Measurements from ENCODE around the gene PLD6. TPM values are rescaled to one million over a fixed set of nuclear protein-coding genes. Genes with fewer than 3 reads are reported as not detected.
"Not testable (repeated sequence)": the region's sequence is repeated elsewhere in the genome, so short reads cannot be mapped to it uniquely, and the experiment has no call there.

PLD6 gene
- total RNA-seq, 1 donor from 2014 or later = 3.7 TPM

DNA sequence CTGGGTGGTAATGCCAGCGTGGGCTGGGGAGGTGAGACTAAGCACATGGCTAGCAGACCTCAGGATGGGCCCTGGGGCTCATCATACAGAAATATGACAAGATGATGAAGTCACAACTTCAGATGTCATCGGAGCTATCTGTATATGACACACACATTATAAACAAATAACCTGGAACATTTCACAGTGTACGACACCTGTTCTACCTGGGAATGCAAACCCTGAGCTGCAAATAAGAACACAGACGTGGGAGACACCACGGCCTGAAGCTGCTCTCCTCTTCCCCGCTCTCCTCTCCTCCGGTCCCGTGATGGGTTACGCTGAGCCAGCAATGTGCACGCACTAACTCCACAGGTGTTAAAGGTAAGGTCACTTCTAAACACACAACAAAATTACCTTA lies 4.9 kb downstream of the PLD6 start:
- TF ChIP-seq, protein P1, sequence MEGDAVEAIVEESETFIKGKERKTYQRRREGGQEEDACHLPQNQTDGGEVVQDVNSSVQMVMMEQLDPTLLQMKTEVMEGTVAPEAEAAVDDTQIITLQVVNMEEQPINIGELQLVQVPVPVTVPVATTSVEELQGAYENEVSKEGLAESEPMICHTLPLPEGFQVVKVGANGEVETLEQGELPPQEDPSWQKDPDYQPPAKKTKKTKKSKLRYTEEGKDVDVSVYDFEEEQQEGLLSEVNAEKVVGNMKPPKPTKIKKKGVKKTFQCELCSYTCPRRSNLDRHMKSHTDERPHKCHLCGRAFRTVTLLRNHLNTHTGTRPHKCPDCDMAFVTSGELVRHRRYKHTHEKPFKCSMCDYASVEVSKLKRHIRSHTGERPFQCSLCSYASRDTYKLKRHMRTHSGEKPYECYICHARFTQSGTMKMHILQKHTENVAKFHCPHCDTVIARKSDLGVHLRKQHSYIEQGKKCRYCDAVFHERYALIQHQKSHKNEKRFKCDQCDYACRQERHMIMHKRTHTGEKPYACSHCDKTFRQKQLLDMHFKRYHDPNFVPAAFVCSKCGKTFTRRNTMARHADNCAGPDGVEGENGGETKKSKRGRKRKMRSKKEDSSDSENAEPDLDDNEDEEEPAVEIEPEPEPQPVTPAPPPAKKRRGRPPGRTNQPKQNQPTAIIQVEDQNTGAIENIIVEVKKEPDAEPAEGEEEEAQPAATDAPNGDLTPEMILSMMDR (IDR thresholded peaks at IDR 0.05; ENCODE audit: insufficient read depth, low read length, severe bottlenecking) = no peak
- Histone ChIP-seq H3K27me3 (ENCODE audit: control insufficient read depth, insufficient read depth, low read length) (no peaks in the 10 kb centered on the region), H3K4me3 (ENCODE audit: low read depth, low read length) (no peak overlapping the region), H3K36me3 (ENCODE audit: control insufficient read depth, insufficient read depth, low read length) (no peaks in the 10 kb centered on the region)
- DNase-seq (ENCODE audit: low read depth) (no peak), FAIRE-seq (no peak)

DNA sequence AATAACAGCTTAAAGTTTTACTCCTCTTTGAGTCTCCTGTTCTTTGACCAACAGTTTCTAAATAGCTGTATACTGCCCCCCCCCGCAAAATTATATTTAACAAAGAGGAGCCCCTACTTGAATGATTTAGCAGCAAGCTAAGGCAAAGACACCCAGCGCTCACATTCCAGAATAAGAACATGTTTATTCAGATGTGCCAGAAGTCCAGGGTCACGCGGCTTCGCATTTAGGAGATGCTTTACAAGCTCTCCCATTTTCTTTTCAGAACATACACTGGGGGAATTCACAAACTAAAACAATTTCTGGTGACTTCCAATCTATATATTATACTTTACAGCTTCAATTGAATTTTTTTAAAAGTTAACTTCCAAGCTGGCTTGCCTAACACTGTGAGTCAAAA lies 5.3 kb downstream of the PLD6 start:
- TF ChIP-seq, protein P1 (IDR thresholded peaks at IDR 0.05; ENCODE audit: insufficient read depth, low read length, severe bottlenecking) = no peak
- no peak for FAIRE-seq
- no peaks in the 10 kb centered on the region for H3K36me3 ChIP-seq (ENCODE audit: control insufficient read depth, insufficient read depth, low read length)

DNA sequence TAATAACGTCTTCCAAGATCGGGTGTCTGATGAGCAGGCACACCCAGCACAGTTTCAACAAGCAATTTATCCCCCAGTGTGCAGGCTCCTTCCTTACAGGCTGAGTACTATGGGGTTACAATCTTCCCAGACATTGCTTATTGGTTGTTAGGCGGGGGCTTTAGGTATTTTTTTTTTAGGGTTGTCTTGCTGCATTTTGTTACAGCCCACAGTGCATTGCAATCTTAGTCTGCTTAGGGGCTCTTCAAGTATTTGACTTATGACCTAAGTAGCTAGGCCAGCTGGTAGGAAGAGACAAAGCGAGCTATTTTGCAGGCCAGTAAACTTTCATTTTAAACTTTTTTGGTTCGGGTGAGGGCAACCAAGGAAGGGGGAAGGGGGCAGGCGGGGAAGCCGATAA lies 5.8 kb downstream of the PLD6 start:
- H3K36me3 ChIP-seq (ENCODE audit: control insufficient read depth, insufficient read depth, low read length) = no peaks in the 10 kb centered on the region
- no peak overlapping the region for H3K4me3 ChIP-seq (ENCODE audit: low read depth, low read length)
- DNase-seq (ENCODE audit: low read depth) (no peak), FAIRE-seq (no peak)
- no peaks in the 10 kb centered on the region for H3K27me3 ChIP-seq (ENCODE audit: control insufficient read depth, insufficient read depth, low read length)
- TF ChIP-seq, protein P1 (IDR thresholded peaks at IDR 0.05; ENCODE audit: insufficient read depth, low read length, severe bottlenecking) = no peak

More for the DNA sequence above, 5.3 kb downstream of the PLD6 start:
- no peak for DNase-seq (ENCODE audit: low read depth)
- no peak overlapping the region for H3K4me3 ChIP-seq (ENCODE audit: low read depth, low read length)
- no peaks in the 10 kb centered on the region for H3K27me3 ChIP-seq (ENCODE audit: control insufficient read depth, insufficient read depth, low read length)

DNA sequence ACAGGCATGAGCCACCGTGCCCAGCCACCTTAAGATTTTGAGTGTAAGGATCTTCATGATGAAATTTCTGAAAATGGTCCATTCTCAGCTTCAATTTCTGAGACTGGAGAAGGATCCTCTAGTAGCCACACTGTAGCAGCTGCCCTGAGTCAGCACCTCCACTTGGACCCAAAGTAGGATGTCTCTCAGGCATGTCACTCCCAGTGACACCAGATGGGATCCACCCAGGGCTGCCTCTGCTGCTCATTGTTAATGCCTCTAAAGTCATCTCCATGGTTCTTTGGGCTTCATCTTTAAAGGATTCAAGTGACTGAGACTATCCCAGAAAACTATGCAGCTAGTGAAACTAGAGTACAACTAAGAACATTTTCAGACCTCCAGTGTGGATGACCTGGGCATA lies 7.9 kb downstream of the PLD6 start:
- no peak overlapping the region for H3K4me3 ChIP-seq (ENCODE audit: low read depth, low read length)
- H3K36me3 ChIP-seq (ENCODE audit: control insufficient read depth, insufficient read depth, low read length) = no peaks in the 10 kb centered on the region
- no peaks in the 10 kb centered on the region for H3K27me3 ChIP-seq (ENCODE audit: control insufficient read depth, insufficient read depth, low read length)
- DNase-seq (ENCODE audit: low read depth) (no peak), FAIRE-seq (no peak)
- TF ChIP-seq, protein P1 (IDR thresholded peaks at IDR 0.05; ENCODE audit: insufficient read depth, low read length, severe bottlenecking) = no peak

DNA sequence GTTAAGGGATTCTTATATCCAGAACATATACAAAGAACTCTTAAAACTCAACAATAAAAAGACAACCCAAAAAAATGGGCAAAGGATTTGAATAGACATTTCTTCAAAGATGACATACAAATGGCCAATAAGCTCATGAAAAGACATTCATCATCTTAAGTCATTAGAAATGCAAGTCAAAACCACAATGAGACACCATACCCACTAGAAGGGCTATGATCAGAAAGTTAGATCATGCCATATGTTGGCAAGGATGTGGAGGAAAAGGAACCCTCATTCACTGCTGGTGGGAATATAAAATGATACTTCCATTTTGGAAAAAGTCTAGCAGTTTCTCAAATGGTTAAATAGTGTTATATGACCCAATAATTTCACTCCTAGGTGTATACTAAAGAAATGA lies 9.4 kb downstream of the PLD6 start:
- no peak for FAIRE-seq
- Histone ChIP-seq H3K4me3 (ENCODE audit: low read depth, low read length) (no peak overlapping the region), H3K36me3 (ENCODE audit: control insufficient read depth, insufficient read depth, low read length) (no peaks in the 10 kb centered on the region), H3K27me3 (ENCODE audit: control insufficient read depth, insufficient read depth, low read length) (no peaks in the 10 kb centered on the region)
- TF ChIP-seq, protein P1 (IDR thresholded peaks at IDR 0.05; ENCODE audit: insufficient read depth, low read length, severe bottlenecking) = no peak
- DNase-seq (ENCODE audit: low read depth) = no peak

DNA sequence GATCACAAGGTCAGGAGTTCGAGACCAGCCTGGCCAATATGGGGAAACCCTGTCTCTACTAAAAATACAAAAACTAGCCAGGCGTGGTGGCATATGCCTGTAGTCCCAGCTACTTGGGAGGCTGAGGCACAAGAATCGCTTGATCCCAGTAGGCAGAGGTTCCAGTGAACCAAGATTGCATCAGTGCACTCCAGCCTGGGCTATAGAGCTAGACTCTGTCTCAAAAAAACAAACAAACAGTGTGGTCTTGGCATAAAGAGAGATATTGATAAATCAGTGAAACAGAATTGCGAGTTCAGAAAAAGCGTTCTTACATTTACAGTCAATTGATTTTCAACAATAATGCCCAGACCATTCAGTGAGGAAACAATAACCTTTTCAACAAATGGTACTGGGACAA lies 10.7 kb downstream of the PLD6 start:
- not testable (repeated sequence) for DNase-seq (ENCODE audit: low read depth); FAIRE-seq; H3K36me3 ChIP-seq (ENCODE audit: control insufficient read depth, insufficient read depth, low read length); H3K4me3 ChIP-seq (ENCODE audit: low read depth, low read length); H3K27me3 ChIP-seq (ENCODE audit: control insufficient read depth, insufficient read depth, low read length)
